OCI-LY7 (cell line): ENCODE results near the gene SAP30L. TPM values are rescaled to one million over a fixed set of nuclear protein-coding genes. Genes with fewer than 3 reads are reported as not detected.

Experiments
- BruUV-seq: library from RNA; stranded (reverse); fragments of 400-500 nt; replicated peaks from 2 replicates; lab custom pipeline; 2021; lab: Mats Ljungman, UMichigan
- CTCF ChIA-PET: fragments of 300-600 bp; sonication (Branson Sonifier 250); formaldehyde crosslinking; loops from one replicate; lab custom pipeline; 2022; ENCODE audit warnings: antibody characterized with exemption; ENCODE audit not compliant: unreplicated experiment; lab: Charles Lee
- POLR2A ChIA-PET: fragments of 300-600 bp; sonication (Branson Sonifier 250); formaldehyde crosslinking; loops from one replicate; lab custom pipeline; 2022; ENCODE audit warnings: antibody characterized with exemption; lab: Charles Lee
- DNase-seq: peaks from one replicate; pipeline ENCODE4 v3.0.0-alpha.2; 2015; ENCODE audit warnings: low spot score
- H2AFZ ChIP-seq: fragments of 200-600 bp; sonication (generic), shearing (Covaris generic); 2 replicates; pipeline ENCODE4 v1.6.1; 2014; ENCODE audit warnings: mild to moderate bottlenecking, antibody characterized with exemption, low read length, moderate library complexity
- H3K27ac ChIP-seq: fragments of 200-600 bp; sonication (generic); 2 replicates; pipeline ENCODE4 v1.5.1; 2014; ENCODE audit warnings: mixed run types, low read depth, mild to moderate bottlenecking, moderate library complexity, low read length, inconsistent platforms; ENCODE audit not compliant: poor library complexity, severe bottlenecking
- H3K36me3 ChIP-seq: fragments of 200-600 bp; sonication (generic); 2 replicates; pipeline ENCODE4 v1.6.1; 2014; ENCODE audit warnings: mild to moderate bottlenecking, antibody characterized with exemption, low read length, moderate library complexity, mixed read lengths; ENCODE audit not compliant: insufficient read depth
- H3K4me1 ChIP-seq: fragments of 200-600 bp; sonication (generic); 2 replicates; pipeline ENCODE4 v1.5.1; 2014; ENCODE audit warnings: mild to moderate bottlenecking, low read length; ENCODE audit not compliant: insufficient read depth, poor library complexity, severe bottlenecking
- H3K4me2 ChIP-seq: fragments of 200-600 bp; sonication (generic); 2 replicates; pipeline ENCODE4 v1.6.1; 2014; ENCODE audit warnings: mild to moderate bottlenecking, low read length
- H3K4me3 ChIP-seq: fragments of 200-600 bp; sonication (generic); 2 replicates; pipeline ENCODE4 v1.5.1; 2014; ENCODE audit warnings: mild to moderate bottlenecking, low read depth, low read length; ENCODE audit not compliant: poor library complexity, severe bottlenecking
- H3K79me2 ChIP-seq: fragments of 200-600 bp; sonication (generic); 2 replicates; pipeline ENCODE4 v1.6.1; 2016; ENCODE audit warnings: low read depth, mild to moderate bottlenecking, low read length, moderate library complexity, mixed read lengths; ENCODE audit not compliant: insufficient read depth
- H3K9me2 ChIP-seq: fragments of 200-600 bp; sonication (generic); 2 replicates; pipeline ENCODE4 v1.6.1; 2016; ENCODE audit warnings: mild to moderate bottlenecking, low read length, mixed read lengths; ENCODE audit not compliant: insufficient read depth
- H3K9me3 ChIP-seq: fragments of 200-600 bp; sonication (generic); 2 replicates; pipeline ENCODE4 v1.6.1; 2014; ENCODE audit warnings: mild to moderate bottlenecking, mixed run types, low read length, mixed read lengths
- H4K20me1 ChIP-seq: fragments of 200-600 bp; sonication (generic); 2 replicates; pipeline ENCODE4 v1.6.1; 2014; ENCODE audit warnings: mild to moderate bottlenecking, antibody characterized with exemption, low read length, moderate library complexity, mixed read lengths; ENCODE audit not compliant: insufficient read depth
- EZH2phosphoT487 ChIP-seq: fragments of 200-600 bp; sonication (generic); IDR thresholded peaks from 2 replicates; pipeline ENCODE4 v1.6.1; 2018; ENCODE audit warnings: low read depth, borderline replicate concordance, mild to moderate bottlenecking, mixed run types, antibody characterized with exemption, low read length, moderate library complexity, mixed read lengths
- intact Hi-C: fragments of 100-400 bp; cut with micrococcal nuclease; formaldehyde crosslinking; loops from one replicate; pipeline ENCODE4 v1.10.0; 2022; ENCODE audit not compliant: unreplicated experiment
- total RNA-seq, 2 experiments: library from RNA; depleted of rRNA in 1 of 2; stranded (reverse); fragments of >200 nt in 1 of 2; shearing (Covaris generic) in 1 of 2; gene quantifications; 2 replicates each; pipeline ENCODE4 v1.2.3, GENCODE V29; 2014 to 2022
- TF ChIP-seq, protein P1 (sequence below): fragments of 200-600 bp; sonication (generic); conservative IDR thresholded peaks from 2 replicates; pipeline ENCODE4 v1.5.1; 2014; ENCODE audit warnings: mild to moderate bottlenecking, antibody characterized with exemption, low read length, moderate library complexity, mixed read lengths

SAP30L gene
- total RNA-seq, 2 experiments from 2014 or later = 37.5 to 38.7 TPM

GRCh38 chr5:154481584-154482381 lies 36.0 kb downstream of the SAP30L start:
- Histone ChIP-seq H3K4me3 (no peak overlapping the region), H3K4me2 (no peak overlapping the region), H2AFZ (no peak overlapping the region), H4K20me1 (no peaks in the 10 kb centered on the region), H3K9me3 (no peaks in the 10 kb centered on the region), H3K9me2 (no peaks in the 10 kb centered on the region), H3K27ac (no peak overlapping the region), H3K4me1 (no peaks in the 10 kb centered on the region), H3K36me3 (no peaks in the 10 kb centered on the region), H3K79me2 (no peaks in the 10 kb centered on the region)
- BruUV-seq = no TSS peak
- POLR2A ChIA-PET = no interaction called here
- intact Hi-C loops = no loop called here
- CTCF ChIA-PET = no interaction called here
- TF ChIP-seq EZH2phosphoT487 = no peak
- TF ChIP-seq, protein P1, sequence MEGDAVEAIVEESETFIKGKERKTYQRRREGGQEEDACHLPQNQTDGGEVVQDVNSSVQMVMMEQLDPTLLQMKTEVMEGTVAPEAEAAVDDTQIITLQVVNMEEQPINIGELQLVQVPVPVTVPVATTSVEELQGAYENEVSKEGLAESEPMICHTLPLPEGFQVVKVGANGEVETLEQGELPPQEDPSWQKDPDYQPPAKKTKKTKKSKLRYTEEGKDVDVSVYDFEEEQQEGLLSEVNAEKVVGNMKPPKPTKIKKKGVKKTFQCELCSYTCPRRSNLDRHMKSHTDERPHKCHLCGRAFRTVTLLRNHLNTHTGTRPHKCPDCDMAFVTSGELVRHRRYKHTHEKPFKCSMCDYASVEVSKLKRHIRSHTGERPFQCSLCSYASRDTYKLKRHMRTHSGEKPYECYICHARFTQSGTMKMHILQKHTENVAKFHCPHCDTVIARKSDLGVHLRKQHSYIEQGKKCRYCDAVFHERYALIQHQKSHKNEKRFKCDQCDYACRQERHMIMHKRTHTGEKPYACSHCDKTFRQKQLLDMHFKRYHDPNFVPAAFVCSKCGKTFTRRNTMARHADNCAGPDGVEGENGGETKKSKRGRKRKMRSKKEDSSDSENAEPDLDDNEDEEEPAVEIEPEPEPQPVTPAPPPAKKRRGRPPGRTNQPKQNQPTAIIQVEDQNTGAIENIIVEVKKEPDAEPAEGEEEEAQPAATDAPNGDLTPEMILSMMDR = no peak
- DNase-seq = no peak

- Histone ChIP-seq H3K4me3 (no peak overlapping the region), H3K4me1 (no peaks in the 10 kb centered on the region), H3K27ac (no peak overlapping the region), H4K20me1 (no peaks in the 10 kb centered on the region), H3K9me3 (no peaks in the 10 kb centered on the region), H3K9me2 (no peaks in the 10 kb centered on the region), H3K4me2 (no peak overlapping the region), H2AFZ (no peak overlapping the region), H3K36me3 (no peaks in the 10 kb centered on the region), H3K79me2 (no peaks in the 10 kb centered on the region)
- intact Hi-C loops = no loop called here
- POLR2A ChIA-PET = interaction anchor here (0.7 kb wide), 1 partner anchor 30 kb away, joined by 4 read pairs; no protein-coding TSS in a partner anchor
- CTCF ChIA-PET = no interaction called here
- DNase-seq = no peak
- BruUV-seq = no TSS peak
- no peak for TF ChIP-seq EZH2phosphoT487
- TF ChIP-seq, protein P1 = no peak
These were observed 37.0 kb downstream of the SAP30L start for GRCh38 chr5:154482528-154483449.
